IPS-18a (cell line): Measurements from ENCODE around the gene FGF3.

Source experiments
- H3K27ac ChIP-seq: one replicate; pipeline ENCODE4 v1.5.1; 2013; ENCODE audit warnings: low read length
- H3K27me3 ChIP-seq: one replicate; pipeline ENCODE4 v1.6.1; 2013; ENCODE audit warnings: mild to moderate bottlenecking, low read length; ENCODE audit not compliant: control insufficient read depth, insufficient read depth
- H3K36me3 ChIP-seq: one replicate; pipeline ENCODE4 v1.6.1; 2013; ENCODE audit warnings: low read depth, low read length; ENCODE audit not compliant: control insufficient read depth
- H3K4me1 ChIP-seq: one replicate; pipeline ENCODE4 v1.6.1; 2013; ENCODE audit warnings: low read depth, low read length; ENCODE audit not compliant: control insufficient read depth
- H3K4me3 ChIP-seq: one replicate; pipeline ENCODE4 v1.5.1; 2013; ENCODE audit warnings: low read length
- H3K9ac ChIP-seq: one replicate; pipeline ENCODE4 v1.6.1; 2013; ENCODE audit warnings: mild to moderate bottlenecking, low read length, moderate library complexity
- H3K9me3 ChIP-seq: one replicate; pipeline ENCODE4 v1.6.1; 2013; ENCODE audit warnings: low read depth, low read length; ENCODE audit not compliant: control insufficient read depth

Gene FGF3

GRCh38 chr11:69862331-69862771 is 43.1 kb upstream of the FGF3 start:
- no peak overlapping the region for H3K9ac ChIP-seq
- H3K4me3 ChIP-seq: no peak overlapping the region
- H3K36me3 ChIP-seq: no peaks in the 10 kb centered on the region
- no peak overlapping the region for H3K27ac ChIP-seq
- peaks cover 6% of the 10 kb centered on the region for H3K27me3 ChIP-seq
- no peaks in the 10 kb centered on the region for H3K9me3 ChIP-seq
- H3K4me1 ChIP-seq: peaks cover 8% of the 10 kb centered on the region

DNA sequence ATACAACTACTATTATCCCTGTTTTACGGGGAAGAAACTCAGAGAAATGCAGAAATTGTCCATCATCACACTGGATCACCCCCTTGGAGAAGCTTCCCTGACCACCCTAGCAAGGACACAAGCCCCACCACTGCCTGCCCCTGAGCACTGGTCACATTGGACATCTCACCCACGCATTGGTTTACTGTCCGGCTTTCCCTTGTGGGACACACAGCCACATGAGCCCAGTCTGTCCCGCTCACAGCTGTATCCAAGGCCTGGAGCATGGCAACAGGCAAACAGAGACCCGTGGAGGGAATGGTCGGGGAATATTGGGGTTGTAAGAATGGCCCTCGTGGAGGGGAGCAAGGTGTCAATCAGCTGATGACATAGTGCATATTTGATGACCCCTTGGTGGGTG is 42.7 kb upstream of the FGF3 start:
- H3K4me3 ChIP-seq: no peak overlapping the region
- no peak overlapping the region for H3K9ac ChIP-seq
- no peaks in the 10 kb centered on the region for H3K36me3 ChIP-seq
- peaks cover 1% of the 10 kb centered on the region for H3K27me3 ChIP-seq
- H3K4me1 ChIP-seq: peaks cover 6% of the 10 kb centered on the region
- H3K9me3 ChIP-seq: no peaks in the 10 kb centered on the region
- H3K27ac ChIP-seq: no peak overlapping the region

DNA sequence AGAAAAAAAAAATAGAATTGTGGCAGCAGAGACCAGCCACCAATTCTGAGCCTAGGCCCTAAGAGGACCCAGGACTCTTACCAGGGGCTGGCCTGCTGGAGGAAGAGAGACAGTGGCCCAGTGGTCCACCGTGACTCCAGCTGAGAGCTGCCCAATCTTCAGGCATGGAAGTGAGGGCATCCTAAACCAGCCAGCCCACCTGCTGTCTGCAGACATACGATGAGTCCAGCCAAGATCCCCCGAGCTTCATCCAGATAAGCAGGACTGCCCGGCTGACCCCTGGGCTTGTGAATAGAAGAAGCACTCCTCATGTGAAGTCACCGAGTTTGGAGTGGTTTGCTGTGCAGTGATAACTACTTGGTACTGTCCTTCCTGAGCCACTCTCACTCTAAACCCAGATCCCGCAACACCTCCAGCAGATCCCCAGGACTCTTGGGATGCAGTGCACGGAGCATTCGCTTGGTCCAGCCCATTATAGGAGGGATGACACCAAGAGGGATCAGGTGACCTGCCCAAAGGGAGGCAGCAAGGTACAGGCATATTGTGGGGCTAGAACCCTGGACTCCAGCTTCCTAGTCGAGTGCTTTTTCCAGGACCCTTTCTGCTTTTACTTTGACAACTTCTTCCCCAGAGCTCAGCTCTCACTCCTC is 41.7 kb upstream of the FGF3 start:
- Histone ChIP-seq H3K27ac (no peak overlapping the region), H3K4me3 (no peak overlapping the region), H3K27me3 (no peaks in the 10 kb centered on the region), H3K4me1 (peaks cover 6% of the 10 kb centered on the region), H3K9me3 (no peaks in the 10 kb centered on the region), H3K36me3 (no peaks in the 10 kb centered on the region), H3K9ac (no peak overlapping the region)

- Histone ChIP-seq H3K27me3 (no peaks in the 10 kb centered on the region), H3K4me1 (no peaks in the 10 kb centered on the region), H3K36me3 (no peaks in the 10 kb centered on the region), H3K27ac (no peak overlapping the region), H3K9ac (no peak overlapping the region), H3K4me3 (no peak overlapping the region), H3K9me3 (no peaks in the 10 kb centered on the region)
Observed at GRCh38 chr11:69860244-69860643, 41.0 kb upstream of the FGF3 start.

- H3K9ac ChIP-seq: no peak overlapping the region
- H3K9me3 ChIP-seq: no peaks in the 10 kb centered on the region
- no peaks in the 10 kb centered on the region for H3K36me3 ChIP-seq
- no peak overlapping the region for H3K27ac ChIP-seq
- no peaks in the 10 kb centered on the region for H3K27me3 ChIP-seq
- H3K4me3 ChIP-seq: no peak overlapping the region
- no peaks in the 10 kb centered on the region for H3K4me1 ChIP-seq
Observed at GRCh38 chr11:69859275-69859934, 40.2 kb upstream of the FGF3 start.

- Histone ChIP-seq H3K27me3 (no peaks in the 10 kb centered on the region), H3K4me1 (no peaks in the 10 kb centered on the region), H3K4me3 (no peak overlapping the region), H3K9ac (no peak overlapping the region), H3K27ac (no peak overlapping the region), H3K36me3 (no peaks in the 10 kb centered on the region), H3K9me3 (no peaks in the 10 kb centered on the region)
Observed at GRCh38 chr11:69855421-69855820, 36.2 kb upstream of the FGF3 start.

GRCh38 chr11:69854713-69855112 is 35.5 kb upstream of the FGF3 start:
- Histone ChIP-seq H3K27ac (no peak overlapping the region), H3K36me3 (no peaks in the 10 kb centered on the region), H3K4me3 (no peak overlapping the region), H3K9me3 (no peaks in the 10 kb centered on the region), H3K4me1 (no peaks in the 10 kb centered on the region), H3K27me3 (no peaks in the 10 kb centered on the region), H3K9ac (no peak overlapping the region)

GRCh38 chr11:69852056-69852455 is 32.8 kb upstream of the FGF3 start:
- Histone ChIP-seq H3K27me3 (no peaks in the 10 kb centered on the region), H3K4me3 (no peak overlapping the region), H3K27ac (no peak overlapping the region), H3K4me1 (peaks cover 5% of the 10 kb centered on the region), H3K36me3 (no peaks in the 10 kb centered on the region), H3K9me3 (no peaks in the 10 kb centered on the region), H3K9ac (no peak overlapping the region)

DNA sequence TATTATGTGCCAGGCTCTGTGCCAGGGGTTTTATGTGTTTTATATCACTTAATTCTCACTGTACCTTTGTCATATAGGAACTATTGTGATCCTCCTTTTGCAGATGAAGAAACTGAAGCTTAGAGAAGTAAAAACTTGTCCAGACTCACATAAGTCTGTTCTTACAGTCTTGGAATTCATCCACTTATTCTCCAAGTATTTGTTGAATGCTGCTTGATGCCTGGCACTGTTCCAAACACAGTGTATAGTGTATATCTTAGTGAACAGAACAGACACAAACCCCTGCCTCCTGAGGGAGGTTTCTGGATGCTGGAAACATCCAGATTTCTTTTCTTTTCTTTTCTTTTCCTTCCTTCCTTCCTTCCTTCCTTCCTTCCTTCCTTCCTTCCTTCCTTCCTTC is 29.0 kb upstream of the FGF3 start:
- Histone ChIP-seq H3K4me1 (peaks cover 18% of the 10 kb centered on the region), H3K27ac (no peak overlapping the region), H3K4me3 (no peak overlapping the region), H3K36me3 (no peaks in the 10 kb centered on the region), H3K27me3 (no peaks in the 10 kb centered on the region), H3K9me3 (no peaks in the 10 kb centered on the region), H3K9ac (no peak overlapping the region)

DNA sequence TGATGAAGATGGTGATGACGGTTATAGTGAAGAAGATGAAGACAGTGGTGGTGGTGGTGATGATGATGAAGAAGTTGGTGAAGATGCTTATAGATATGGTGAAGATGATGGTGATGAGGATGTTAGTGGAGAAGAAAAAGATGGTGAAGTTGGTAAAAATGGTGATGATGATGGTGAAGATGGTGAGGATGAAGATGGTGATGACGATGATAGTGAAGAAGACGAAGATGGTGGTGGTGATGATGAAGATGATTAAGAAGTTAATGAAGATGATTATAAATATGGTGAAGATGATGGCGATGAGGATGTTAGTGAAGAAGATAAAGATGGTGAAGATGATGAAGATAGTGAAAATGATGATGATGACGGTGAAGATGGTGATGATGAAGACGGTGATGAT is 25.2 kb upstream of the FGF3 start:
- no peaks in the 10 kb centered on the region for H3K36me3 ChIP-seq
- H3K27me3 ChIP-seq: no peaks in the 10 kb centered on the region
- H3K4me1 ChIP-seq: peaks cover 19% of the 10 kb centered on the region
- H3K27ac ChIP-seq: no peak overlapping the region
- no peak overlapping the region for H3K4me3 ChIP-seq
- no peak overlapping the region for H3K9ac ChIP-seq
- H3K9me3 ChIP-seq: no peaks in the 10 kb centered on the region

DNA sequence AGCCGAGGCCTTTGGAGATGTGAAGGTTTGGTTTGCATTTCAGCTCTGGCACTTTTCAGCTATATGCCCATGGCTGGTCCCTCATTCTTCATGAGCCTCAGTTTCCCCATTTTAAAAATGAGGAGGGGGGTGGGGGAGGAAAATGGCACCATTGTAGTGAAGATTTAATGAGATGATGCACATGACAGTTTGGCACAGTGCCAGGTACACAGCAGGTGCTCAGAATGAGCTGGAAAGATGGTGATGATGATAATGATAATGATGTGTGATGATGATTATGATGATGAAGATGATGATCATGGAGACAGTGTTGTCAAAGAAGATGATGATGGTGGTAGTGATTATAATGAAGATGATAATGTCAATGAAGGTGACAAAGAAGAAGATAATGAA is 24.3 kb upstream of the FGF3 start:
- H3K9ac ChIP-seq: no peak overlapping the region
- no peak overlapping the region for H3K4me3 ChIP-seq
- H3K9me3 ChIP-seq: no peaks in the 10 kb centered on the region
- H3K27me3 ChIP-seq: no peaks in the 10 kb centered on the region
- H3K36me3 ChIP-seq: no peaks in the 10 kb centered on the region
- peaks cover 19% of the 10 kb centered on the region for H3K4me1 ChIP-seq
- no peak overlapping the region for H3K27ac ChIP-seq
